GM06990 (cell line): Measurements from ENCODE around the gene NAPSA.
A peak's percentile ranks its signal among the peaks of the same experiment; 100 is the strongest.

Experiments used
- DNase-seq: peaks from one replicate; pipeline ENCODE4 v3.0.0-alpha.2; 2011; ENCODE audit not compliant: insufficient read length; ENCODE audit errors: extremely low read depth
- H3K27me3 ChIP-seq: replicated peaks from 2 replicates; pipeline ENCODE4 v1.6.0; 2011; ENCODE audit warnings: low read length; ENCODE audit not compliant: control insufficient read depth, insufficient read depth
- H3K36me3 ChIP-seq: 2 replicates; pipeline ENCODE4 v1.5.1; 2011; ENCODE audit warnings: low read length; ENCODE audit not compliant: control insufficient read depth, insufficient read depth
- H3K4me3 ChIP-seq: replicated peaks from 2 replicates; pipeline ENCODE4 v1.5.1; 2011; ENCODE audit warnings: low read depth, mild to moderate bottlenecking, control low read depth, low read length
- TF ChIP-seq, protein P1 (sequence below): IDR thresholded peaks from 2 replicates; pipeline ENCODE4 v1.5.1; 2011; ENCODE audit warnings: low read length, control low read depth, mild to moderate bottlenecking, inconsistent platforms; ENCODE audit not compliant: insufficient read depth, poor library complexity, severe bottlenecking

The NAPSA gene

GRCh38 chr19:50328224-50328872 is 37.1 kb downstream of the NAPSA start:
- peak; percentile 75 for DNase-seq
- H3K27me3 ChIP-seq, result no peaks in the 10 kb centered on the region; the same call in 1 of the 2 replicates
- H3K36me3 ChIP-seq, result peaks cover 2% of the 10 kb centered on the region; the same call in 1 of the 2 replicates
- peak overlapping the region; percentile 51 for H3K4me3 ChIP-seq
- TF ChIP-seq, protein P1, sequence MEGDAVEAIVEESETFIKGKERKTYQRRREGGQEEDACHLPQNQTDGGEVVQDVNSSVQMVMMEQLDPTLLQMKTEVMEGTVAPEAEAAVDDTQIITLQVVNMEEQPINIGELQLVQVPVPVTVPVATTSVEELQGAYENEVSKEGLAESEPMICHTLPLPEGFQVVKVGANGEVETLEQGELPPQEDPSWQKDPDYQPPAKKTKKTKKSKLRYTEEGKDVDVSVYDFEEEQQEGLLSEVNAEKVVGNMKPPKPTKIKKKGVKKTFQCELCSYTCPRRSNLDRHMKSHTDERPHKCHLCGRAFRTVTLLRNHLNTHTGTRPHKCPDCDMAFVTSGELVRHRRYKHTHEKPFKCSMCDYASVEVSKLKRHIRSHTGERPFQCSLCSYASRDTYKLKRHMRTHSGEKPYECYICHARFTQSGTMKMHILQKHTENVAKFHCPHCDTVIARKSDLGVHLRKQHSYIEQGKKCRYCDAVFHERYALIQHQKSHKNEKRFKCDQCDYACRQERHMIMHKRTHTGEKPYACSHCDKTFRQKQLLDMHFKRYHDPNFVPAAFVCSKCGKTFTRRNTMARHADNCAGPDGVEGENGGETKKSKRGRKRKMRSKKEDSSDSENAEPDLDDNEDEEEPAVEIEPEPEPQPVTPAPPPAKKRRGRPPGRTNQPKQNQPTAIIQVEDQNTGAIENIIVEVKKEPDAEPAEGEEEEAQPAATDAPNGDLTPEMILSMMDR, result peak; percentile 19

DNA sequence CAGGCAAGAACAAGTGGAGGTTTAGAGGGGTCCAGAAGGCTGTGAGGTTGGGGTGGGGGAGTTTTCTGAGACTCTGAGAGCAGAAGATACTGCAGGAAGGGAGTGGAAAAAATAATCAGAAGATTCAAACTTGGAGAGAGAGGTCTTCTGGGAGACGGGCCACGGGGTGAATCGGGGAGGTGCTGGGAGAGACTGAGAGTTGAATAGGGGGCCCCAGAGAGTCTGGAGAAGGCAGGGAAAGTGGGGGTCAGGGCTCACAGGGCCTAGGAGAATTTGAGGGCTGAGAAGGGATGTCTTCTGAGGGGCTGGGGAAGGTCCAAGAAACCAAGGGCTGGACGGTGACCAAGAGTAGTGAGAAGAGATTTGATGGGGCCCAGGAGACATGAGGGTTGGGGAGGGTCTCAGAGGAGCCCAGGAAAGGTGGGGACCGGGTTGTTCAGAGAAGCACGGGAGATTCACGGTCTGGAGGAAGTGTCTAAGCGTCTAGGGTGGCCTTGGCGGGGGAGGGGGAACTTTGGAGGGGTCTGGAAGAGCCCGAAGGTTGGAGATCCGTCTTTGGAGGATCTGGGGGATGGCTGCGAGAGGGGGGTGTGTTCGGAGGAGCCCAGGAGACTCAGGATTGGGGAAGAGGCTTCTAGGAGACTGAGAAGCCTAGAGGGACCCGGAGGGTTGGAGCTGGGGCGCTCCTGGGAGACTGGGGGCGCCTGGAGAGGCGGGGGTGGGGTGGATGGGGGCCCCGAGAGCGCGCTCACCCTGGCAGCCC is 37.8 kb downstream of the NAPSA start:
- H3K36me3 ChIP-seq, result peaks cover 3% of the 10 kb centered on the region
- H3K4me3 ChIP-seq, result no peak overlapping the region
- DNase-seq, result no peak
- TF ChIP-seq, protein P1, result no peak
- H3K27me3 ChIP-seq, result no peaks in the 10 kb centered on the region; the same call in 1 of the 2 replicates

DNA sequence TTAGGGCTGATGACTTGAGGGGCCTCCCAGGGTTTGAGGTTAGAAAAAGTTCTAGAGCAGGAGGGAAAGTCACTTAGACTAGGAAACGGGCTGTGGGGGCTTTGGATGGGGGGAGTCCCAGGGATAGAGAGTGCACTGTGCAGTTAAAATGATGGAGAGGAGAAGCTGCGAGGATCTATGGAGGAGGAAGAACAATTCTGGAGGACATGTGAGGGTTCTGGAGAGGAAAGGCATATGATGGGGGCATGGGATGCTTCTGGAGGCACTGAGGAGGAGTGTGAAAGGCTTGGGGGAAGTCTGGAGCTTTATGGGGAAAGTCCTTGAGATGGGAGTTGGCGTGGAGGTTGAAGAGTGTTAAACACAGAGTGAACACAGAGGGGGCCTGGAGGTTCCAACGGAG is 38.4 kb downstream of the NAPSA start:
- TF ChIP-seq, protein P1, result no peak
- H3K4me3 ChIP-seq, result no peak overlapping the region
- no peaks in the 10 kb centered on the region; the same call in 1 of the 2 replicates for H3K27me3 ChIP-seq
- no peak for DNase-seq
- H3K36me3 ChIP-seq, result peaks cover 3% of the 10 kb centered on the region

- Histone ChIP-seq H3K27me3 (no peaks in the 10 kb centered on the region; the same call in 1 of the 2 replicates), H3K4me3 (0 out of 2 replicates have a peak overlapping the region, but pooled peaks have one; percentile 20), H3K36me3 (peaks cover 3% of the 10 kb centered on the region)
- TF ChIP-seq, protein P1, result no peak
- DNase-seq, result no peak
Observed at GRCh38 chr19:50326101-50326664, 39.3 kb downstream of the NAPSA start.

- TF ChIP-seq, protein P1, result no peak
- H3K27me3 ChIP-seq, result no peaks in the 10 kb centered on the region; the same call in 1 of the 2 replicates
- DNase-seq, result peak; percentile 85
- 0 out of 2 replicates have a peak overlapping the region, but pooled peaks have one; percentile 20 for H3K4me3 ChIP-seq
- H3K36me3 ChIP-seq, result peaks cover 3% of the 10 kb centered on the region
Observed at GRCh38 chr19:50325310-50326100, 39.9 kb downstream of the NAPSA start.
